NT2/D1 (cell line): ENCODE measurements around the gene TMEM131.

Experiments used
- SUZ12 ChIP-seq: IDR thresholded peaks from 2 replicates; pipeline ENCODE4 v1.6.1; 2011; ENCODE audit not compliant: insufficient read length, insufficient read depth; ENCODE audit errors: extremely low read depth
- YY1 ChIP-seq: IDR thresholded peaks from 2 replicates; pipeline ENCODE4 v1.6.1; 2011; ENCODE audit not compliant: insufficient read length, insufficient read depth
- ZNF274 ChIP-seq: IDR thresholded peaks from 2 replicates; pipeline ENCODE4 v1.6.1; 2011; ENCODE audit warnings: mild to moderate bottlenecking, low read depth, low read length

- no peak for TF ChIP-seq YY1
- no peak for TF ChIP-seq ZNF274
- TF ChIP-seq SUZ12: no peak
These were observed 226.4 kb downstream of the TMEM131 start for GRCh38 chr2:97769308-97769707.
